BJ (cell line): ENCODE measurements around the gene WASL. TPM values are rescaled to one million over a fixed set of nuclear protein-coding genes. Genes with fewer than 3 reads are reported as not detected.

Experiments used
- CTCF ChIA-PET: fragments of 350-600 bp; formaldehyde crosslinking; extraction: SDS; loops from one replicate; lab custom pipeline; 2021; ENCODE audit warnings: antibody characterized with exemption, inconsistent platforms; lab: Yijun Ruan, JAX
- POLR2A ChIA-PET: fragments of 300-600 bp; sonication (Branson Sonifier 250); formaldehyde crosslinking; extraction: SDS; loops from one replicate; lab custom pipeline; 2021; ENCODE audit warnings: antibody characterized with exemption; lab: Charles Lee
- DNase-seq: peaks from one replicate; pipeline ENCODE4 v3.0.0-alpha.2; 2011; ENCODE audit warnings: low read depth
- H3K27me3 ChIP-seq: 2 replicates; pipeline ENCODE4 v1.6.0; 2011; ENCODE audit warnings: low read length; ENCODE audit not compliant: control insufficient read depth, insufficient read depth
- H3K36me3 ChIP-seq: 2 replicates; pipeline ENCODE4 v1.5.1; 2011; ENCODE audit warnings: low read length; ENCODE audit not compliant: control insufficient read depth, insufficient read depth
- H3K4me3 ChIP-seq: 2 replicates; pipeline ENCODE4 v1.5.1; 2011; ENCODE audit warnings: low read depth, mild to moderate bottlenecking, control low read depth, low read length
- polyA plus RNA-seq: library from polyadenylated mRNA; depleted of rRNA; stranded (reverse); fragments of >200 nt; gene quantifications from 2 replicates; pipeline ENCODE4 v1.2.3, GENCODE V29; 2011
- TF ChIP-seq, protein P1 (sequence below): IDR thresholded peaks from 2 replicates; pipeline ENCODE4 v1.5.1; 2011; ENCODE audit warnings: low read depth, mild to moderate bottlenecking, control low read depth, inconsistent platforms, low read length, moderate library complexity; ENCODE audit not compliant: insufficient read depth

WASL gene
- polyA plus RNA-seq, 1 experiment: 4.0 TPM

GRCh38 chr7:123666492-123666891 lies 82.3 kb downstream of the WASL start:
- TF ChIP-seq, protein P1, sequence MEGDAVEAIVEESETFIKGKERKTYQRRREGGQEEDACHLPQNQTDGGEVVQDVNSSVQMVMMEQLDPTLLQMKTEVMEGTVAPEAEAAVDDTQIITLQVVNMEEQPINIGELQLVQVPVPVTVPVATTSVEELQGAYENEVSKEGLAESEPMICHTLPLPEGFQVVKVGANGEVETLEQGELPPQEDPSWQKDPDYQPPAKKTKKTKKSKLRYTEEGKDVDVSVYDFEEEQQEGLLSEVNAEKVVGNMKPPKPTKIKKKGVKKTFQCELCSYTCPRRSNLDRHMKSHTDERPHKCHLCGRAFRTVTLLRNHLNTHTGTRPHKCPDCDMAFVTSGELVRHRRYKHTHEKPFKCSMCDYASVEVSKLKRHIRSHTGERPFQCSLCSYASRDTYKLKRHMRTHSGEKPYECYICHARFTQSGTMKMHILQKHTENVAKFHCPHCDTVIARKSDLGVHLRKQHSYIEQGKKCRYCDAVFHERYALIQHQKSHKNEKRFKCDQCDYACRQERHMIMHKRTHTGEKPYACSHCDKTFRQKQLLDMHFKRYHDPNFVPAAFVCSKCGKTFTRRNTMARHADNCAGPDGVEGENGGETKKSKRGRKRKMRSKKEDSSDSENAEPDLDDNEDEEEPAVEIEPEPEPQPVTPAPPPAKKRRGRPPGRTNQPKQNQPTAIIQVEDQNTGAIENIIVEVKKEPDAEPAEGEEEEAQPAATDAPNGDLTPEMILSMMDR: no peak
- no peak for DNase-seq
- ChIA-PET POLR2A (no interaction called here), CTCF (interaction anchor here (0.8 kb wide), 1 partner anchor 32 kb away, joined by 3 read pairs; no protein-coding TSS in a partner anchor)
- no peak overlapping the region for H3K4me3 ChIP-seq
- peaks cover 4% of the 10 kb centered on the region for H3K27me3 ChIP-seq
- no peaks in the 10 kb centered on the region for H3K36me3 ChIP-seq

DNA sequence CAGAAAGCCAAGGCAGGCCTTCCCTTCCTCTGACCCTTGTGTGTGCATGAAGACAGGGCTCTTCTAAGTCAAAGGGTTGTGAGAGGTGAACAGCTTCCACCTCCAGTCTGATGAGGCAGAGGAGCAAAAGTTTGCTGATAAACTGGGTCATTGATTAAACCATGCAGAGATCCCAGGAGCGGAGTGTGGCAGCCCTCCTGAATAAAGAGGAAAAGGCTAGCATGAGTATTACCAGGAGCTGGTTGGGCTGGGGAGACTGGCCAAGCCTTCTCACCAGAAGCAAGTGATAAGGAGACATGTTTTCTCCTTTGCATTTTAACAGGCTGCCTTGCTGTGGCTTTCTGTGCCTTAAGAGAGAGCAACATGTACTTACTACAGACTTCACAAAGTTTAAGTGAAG lies 82.9 kb downstream of the WASL start:
- Histone ChIP-seq H3K36me3 (no peaks in the 10 kb centered on the region), H3K27me3 (peaks cover 4% of the 10 kb centered on the region), H3K4me3 (no peak overlapping the region)
- TF ChIP-seq, protein P1: no peak
- no peak for DNase-seq
- ChIA-PET CTCF (no interaction called here), POLR2A (no interaction called here)

DNA sequence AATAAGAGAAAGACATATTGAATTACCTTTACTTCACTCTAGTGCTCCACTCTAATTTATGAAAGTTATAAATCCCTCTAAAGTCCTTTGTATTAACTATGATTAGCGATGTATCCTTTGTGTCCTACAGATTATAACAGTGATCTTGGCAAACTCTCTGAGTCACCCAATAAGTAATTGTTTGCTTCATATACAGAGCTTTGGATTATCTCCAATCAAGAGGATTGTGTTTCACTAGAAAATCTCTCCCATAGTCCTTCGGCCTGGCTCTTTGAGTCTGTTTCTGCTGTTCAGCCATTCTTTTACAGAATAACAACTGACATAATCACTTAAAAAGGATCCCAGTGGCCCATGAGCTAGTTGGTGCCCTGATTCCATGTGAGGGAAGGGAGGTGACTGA lies 83.6 kb downstream of the WASL start:
- H3K4me3 ChIP-seq: no peak overlapping the region
- TF ChIP-seq, protein P1: no peak
- H3K36me3 ChIP-seq: no peaks in the 10 kb centered on the region
- ChIA-PET POLR2A (no interaction called here), CTCF (interaction anchor here (0.6 kb wide), 1 partner anchor 15 kb away, joined by 3 read pairs; no protein-coding TSS in a partner anchor)
- no peak for DNase-seq
- peaks cover 4% of the 10 kb centered on the region for H3K27me3 ChIP-seq

DNA sequence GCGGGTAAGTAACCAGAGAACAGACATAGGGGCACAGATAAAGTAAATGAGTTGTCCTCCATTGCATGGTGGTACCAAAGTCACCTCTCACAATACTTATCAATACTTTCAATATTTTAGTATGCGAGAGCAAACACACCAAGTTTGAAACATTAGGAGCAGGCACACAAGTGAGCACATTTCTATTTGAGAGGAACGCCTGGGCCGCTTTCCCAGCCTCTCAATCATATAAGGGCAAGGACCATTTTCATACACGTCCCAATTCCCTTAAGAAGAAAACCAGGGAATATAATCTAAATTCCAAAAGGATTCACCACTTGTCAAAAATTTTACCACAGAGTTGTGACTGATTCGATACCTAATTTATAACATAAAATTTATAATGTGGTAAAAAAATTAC lies 85.6 kb downstream of the WASL start:
- Histone ChIP-seq H3K36me3 (no peaks in the 10 kb centered on the region), H3K27me3 (peaks cover 5% of the 10 kb centered on the region), H3K4me3 (no peak overlapping the region)
- ChIA-PET CTCF (interaction anchor here (1.5 kb wide), 1 partner anchor 134 kb away, joined by 4 read pairs; no protein-coding TSS in a partner anchor), POLR2A (no interaction called here)
- TF ChIP-seq, protein P1: no peak
- no peak for DNase-seq

DNA sequence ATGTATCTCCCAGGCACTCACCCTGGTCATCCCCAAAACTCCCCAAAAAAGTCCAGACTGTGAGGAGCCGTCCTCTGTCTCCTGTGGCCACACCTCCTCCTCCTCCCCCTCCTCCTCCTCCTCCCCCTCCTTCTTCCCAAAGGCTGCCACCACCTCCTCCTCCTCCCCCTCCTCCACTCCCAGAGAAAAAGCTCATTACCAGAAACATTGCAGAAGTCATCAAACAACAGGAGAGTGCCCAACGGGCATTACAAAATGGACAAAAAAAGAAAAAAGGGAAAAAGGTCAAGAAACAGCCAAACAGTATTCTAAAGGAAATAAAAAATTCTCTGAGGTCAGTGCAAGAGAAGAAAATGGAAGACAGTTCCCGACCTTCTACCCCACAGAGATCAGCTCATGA lies 86.0 kb downstream of the WASL start:
- ChIA-PET CTCF (interaction anchor here (0.7 to 1.5 kb wide), 2 partner anchors 135 to 157 kb away, joined by 3 to 4 read pairs; no protein-coding TSS in a partner anchor), POLR2A (no interaction called here)
- TF ChIP-seq, protein P1: no peak
- H3K27me3 ChIP-seq: peaks cover 5% of the 10 kb centered on the region
- no peak for DNase-seq
- H3K4me3 ChIP-seq: no peak overlapping the region
- H3K36me3 ChIP-seq: no peaks in the 10 kb centered on the region
